ENCODE data around the gene SUDS3. TPM values are rescaled to one million over a fixed set of nuclear protein-coding genes. Genes with fewer than 3 reads are reported as not detected.

Gene SUDS3
- total RNA-seq, 1 donor from 2014 or later, result 17.0 TPM

DNA sequence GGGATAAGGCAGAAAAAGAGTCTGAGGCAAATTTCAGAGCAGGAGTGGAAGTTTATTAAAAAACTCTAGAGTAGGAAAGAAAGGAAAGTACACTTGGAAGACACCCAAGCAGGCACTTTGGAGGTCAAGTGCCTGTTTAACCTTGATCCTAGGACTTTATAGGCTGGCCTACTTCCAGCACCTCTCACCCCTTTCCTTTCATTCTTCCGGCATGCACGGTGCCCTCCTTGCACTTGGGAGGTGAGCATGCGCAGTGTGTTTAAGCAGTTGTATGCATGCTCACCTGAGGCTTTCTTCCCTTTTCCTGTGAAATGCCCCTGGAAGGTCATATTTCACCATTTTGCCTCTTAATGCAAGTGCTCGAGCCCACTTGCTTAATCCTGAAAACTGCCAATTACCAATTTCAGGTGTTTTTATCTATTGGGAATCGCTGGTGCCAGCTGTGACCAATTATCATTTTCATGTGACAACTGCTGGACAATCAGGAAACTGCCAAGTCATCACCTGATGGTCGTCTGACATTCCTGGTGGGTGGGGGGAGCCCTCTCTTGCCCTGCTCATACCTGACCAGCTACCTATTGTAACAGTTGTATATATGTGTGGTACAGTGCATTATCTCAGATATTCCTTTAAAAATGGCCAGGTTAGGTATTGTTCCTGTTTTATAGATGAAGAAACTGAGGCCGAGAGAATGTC, 53.5 kb downstream of the SUDS3 start:
- intact Hi-C loops (cut with DNase I), result loop anchor here (10.0 kb wide), 1 partner anchor 185 kb away; no protein-coding TSS in a partner anchor
- DNase-seq (no peak), ATAC-seq (ENCODE audit: poor library complexity) (no peak)

DNA sequence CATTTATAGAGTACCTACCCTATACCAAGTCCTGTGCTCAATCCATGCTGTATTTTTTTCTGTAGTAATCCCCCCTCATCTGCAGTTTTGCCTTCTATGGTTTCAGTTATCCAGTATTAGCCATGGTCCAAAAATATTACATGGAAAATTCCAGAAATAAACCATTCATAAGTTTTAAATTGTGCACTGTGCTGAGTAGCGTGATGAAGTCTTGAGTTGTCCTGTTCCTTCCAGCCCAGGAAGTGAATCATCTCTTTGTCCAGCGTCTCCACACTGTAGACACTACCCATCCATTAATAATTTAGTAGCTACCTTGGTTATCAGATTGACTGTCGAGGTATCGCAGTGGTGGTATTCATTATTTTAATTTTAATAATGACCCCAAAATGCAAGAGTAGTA, 54.2 kb downstream of the SUDS3 start:
- DNase-seq, result no peak
- intact Hi-C loops (cut with DNase I), result loop anchor here (10.0 kb wide), 1 partner anchor 184 kb away; no protein-coding TSS in a partner anchor
- no peak for ATAC-seq (ENCODE audit: poor library complexity)

GRCh38 chr12:118432812-118433545, 56.6 kb downstream of the SUDS3 start:
- no peak for ATAC-seq (ENCODE audit: poor library complexity)
- intact Hi-C loops (cut with DNase I), result loop anchor here (10.0 kb wide), 1 partner anchor 182 kb away; no protein-coding TSS in a partner anchor
- DNase-seq, result no peak

- DNase-seq (no peak), ATAC-seq (ENCODE audit: poor library complexity) (peak; percentile 66)
- intact Hi-C loops (cut with DNase I), result loop anchor here (10.0 kb wide), 1 partner anchor 179 kb away; no protein-coding TSS in a partner anchor
These were observed 59.8 kb downstream of the SUDS3 start for GRCh38 chr12:118436002-118436730.

GRCh38 chr12:118436986-118437385, 60.6 kb downstream of the SUDS3 start:
- DNase-seq, result no peak
- ATAC-seq (ENCODE audit: poor library complexity), result no peak
- intact Hi-C loops (cut with DNase I), result loop anchor here (10.0 kb wide), 1 partner anchor 178 kb away; no protein-coding TSS in a partner anchor

GRCh38 chr12:118439068-118439467, 62.7 kb downstream of the SUDS3 start:
- no peak for ATAC-seq (ENCODE audit: poor library complexity)
- DNase-seq, result no peak
- intact Hi-C loops (cut with DNase I), result loop anchor here (10.0 kb wide), 1 partner anchor 176 kb away; no protein-coding TSS in a partner anchor

DNA sequence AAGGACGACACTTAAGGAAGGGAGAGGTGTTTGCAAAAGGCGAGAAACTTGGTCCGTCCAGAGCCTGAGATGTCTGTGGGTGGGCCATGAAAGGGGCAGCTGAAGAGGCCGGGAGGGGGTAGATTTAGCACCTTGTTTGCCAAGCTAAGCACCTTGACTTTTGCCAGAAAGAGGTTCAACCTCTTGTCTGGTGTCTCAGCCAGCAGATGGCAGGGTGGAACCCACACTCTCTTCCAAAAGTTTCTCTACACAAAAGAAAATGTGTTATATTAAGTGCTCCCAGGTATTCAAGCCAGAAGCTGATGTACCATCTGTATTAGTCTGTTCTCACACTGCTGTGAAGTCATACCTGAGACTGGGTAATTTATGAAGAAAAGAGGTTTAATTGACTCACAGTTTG, 69.9 kb downstream of the SUDS3 start:
- ATAC-seq (ENCODE audit: poor library complexity), result no peak
- no peak for DNase-seq
- intact Hi-C loops (cut with DNase I), result no loop called here

DNA sequence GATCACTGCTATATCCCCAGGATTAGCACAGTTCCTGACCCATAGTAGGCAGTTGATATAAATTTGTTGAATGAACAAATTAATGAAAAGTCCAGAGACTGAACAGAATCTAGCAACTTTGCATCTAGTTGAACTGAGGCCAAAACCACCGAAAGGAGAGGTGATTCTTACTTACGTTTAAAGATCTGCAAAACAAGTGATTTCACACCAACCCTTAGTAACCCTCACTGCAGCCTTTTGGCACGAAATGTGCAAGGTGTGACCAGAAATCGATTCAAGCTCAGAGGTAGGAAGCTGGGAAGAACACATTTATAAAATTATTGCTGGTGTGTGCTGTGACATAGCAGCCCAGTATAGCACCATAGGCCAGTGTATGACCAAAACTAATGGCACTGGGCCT, 70.8 kb downstream of the SUDS3 start:
- DNase-seq, result no peak
- no peak for ATAC-seq (ENCODE audit: poor library complexity)
- intact Hi-C loops (cut with DNase I), result no loop called here

- intact Hi-C loops (cut with DNase I), result no loop called here
- no peak for ATAC-seq (ENCODE audit: poor library complexity)
- peak; percentile 51 for DNase-seq
These were observed 72.0 kb downstream of the SUDS3 start for GRCh38 chr12:118448341-118448740.

DNA sequence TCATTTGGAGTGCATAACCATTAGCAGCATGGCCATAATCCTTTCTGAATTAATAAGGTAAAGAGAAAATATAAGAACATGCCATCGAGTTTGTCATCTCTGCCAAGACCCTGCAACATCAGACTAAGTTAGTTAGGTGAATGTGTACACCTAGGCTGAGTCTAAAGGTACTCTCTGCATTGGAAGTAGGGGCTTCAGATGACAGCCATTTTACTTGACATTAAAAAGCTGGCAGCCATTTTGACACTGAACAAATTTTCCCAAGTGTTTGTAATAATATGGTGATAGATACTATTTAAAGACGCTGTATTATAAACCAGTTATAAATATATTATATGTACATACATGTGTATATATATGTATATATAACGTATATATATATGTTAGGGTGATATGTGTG, 79.0 kb downstream of the SUDS3 start:
- intact Hi-C loops (cut with DNase I), result no loop called here
- DNase-seq (no peak), ATAC-seq (ENCODE audit: poor library complexity) (no peak)

- ATAC-seq (ENCODE audit: poor library complexity) (no peak), DNase-seq (no peak)
- intact Hi-C loops (cut with DNase I), result no loop called here
These were observed 80.4 kb downstream of the SUDS3 start for GRCh38 chr12:118456741-118457140.

GRCh38 chr12:118459110-118459509, 82.8 kb downstream of the SUDS3 start:
- DNase-seq (no peak), ATAC-seq (ENCODE audit: poor library complexity) (no peak)
- intact Hi-C loops (cut with DNase I), result no loop called here

DNA sequence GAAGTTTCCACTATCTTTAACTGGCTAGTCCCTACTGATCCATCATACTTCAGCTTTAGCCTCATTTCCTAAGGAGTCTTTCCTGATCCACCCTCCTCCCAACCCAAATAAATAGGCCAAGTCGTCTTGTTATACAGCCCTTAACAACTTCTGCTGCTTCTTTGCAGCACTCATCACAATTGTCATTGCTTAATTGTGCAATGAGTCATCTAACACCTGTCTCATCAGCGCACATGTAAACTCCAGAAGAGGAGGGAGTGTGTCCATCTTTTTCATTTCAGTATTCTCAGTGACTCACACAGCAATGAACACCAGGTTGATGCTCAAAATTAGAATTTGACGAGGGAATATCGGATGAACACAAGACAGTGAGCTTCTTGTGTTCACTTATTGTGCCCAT, 87.3 kb downstream of the SUDS3 start:
- ATAC-seq (ENCODE audit: poor library complexity), result no peak
- intact Hi-C loops (cut with DNase I), result no loop called here
- DNase-seq, result no peak

DNA sequence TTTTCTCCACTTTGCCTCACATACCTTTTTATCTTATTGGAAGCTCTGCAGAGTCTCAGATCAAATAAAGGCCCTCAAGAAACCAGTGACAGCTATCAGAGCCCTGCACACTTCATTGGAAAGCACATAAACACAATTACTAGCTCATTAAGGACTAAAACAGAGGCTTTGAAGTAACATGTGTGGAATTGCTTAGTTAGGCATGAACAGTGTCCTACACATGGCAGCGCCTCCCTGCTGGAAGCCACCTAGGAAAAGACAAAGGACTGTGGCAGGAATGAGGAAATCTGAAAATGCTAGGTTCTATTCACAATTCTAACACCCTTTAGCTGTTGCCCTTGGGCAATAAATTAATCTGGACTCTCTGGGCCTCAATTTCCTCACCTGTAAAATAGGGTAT, 89.4 kb downstream of the SUDS3 start:
- DNase-seq, result no peak
- no peak for ATAC-seq (ENCODE audit: poor library complexity)
- intact Hi-C loops (cut with DNase I), result no loop called here

Other genes starting within 250 kb of the SUDS3 start
- gene PEBP1, start 240.4 kb upstream of the SUDS3 start, total RNA-seq, result 498 TPM
- 21.8 TPM for gene TAOK3, start 3.6 kb upstream of the SUDS3 start, total RNA-seq

All from Right ventricle myocardium superior (tissue), 1 donor.